Measurements from ENCODE around the gene OR5T2.

The OR5T2 gene

GRCh38 chr11:56197367-56197766, 36.7 kb downstream of the OR5T2 start:
- DNase-seq (ENCODE audit: low read depth), result no peak
- H3K4me3 ChIP-seq (replicated peaks; ENCODE audit: low read depth, low read length), result no peak overlapping the region
- TF ChIP-seq CTCF (IDR thresholded peaks at IDR 0.05; ENCODE audit: low read length, missing control alignments), result no peak

- H3K4me3 ChIP-seq (replicated peaks; ENCODE audit: low read depth, low read length), result no peak overlapping the region
- no peak for TF ChIP-seq CTCF (IDR thresholded peaks at IDR 0.05; ENCODE audit: low read length, missing control alignments)
- no peak for DNase-seq (ENCODE audit: low read depth)
Observed at GRCh38 chr11:56196705-56197104, 37.4 kb downstream of the OR5T2 start.

- no peak for TF ChIP-seq CTCF (IDR thresholded peaks at IDR 0.05; ENCODE audit: low read length, missing control alignments)
- no peak overlapping the region for H3K4me3 ChIP-seq (replicated peaks; ENCODE audit: low read depth, low read length)
- DNase-seq (ENCODE audit: low read depth), result no peak
Observed at GRCh38 chr11:56188602-56189001, 45.5 kb downstream of the OR5T2 start.

GRCh38 chr11:56183459-56183858, 50.6 kb downstream of the OR5T2 start:
- H3K4me3 ChIP-seq (replicated peaks; ENCODE audit: low read depth, low read length), result no peak overlapping the region
- no peak for DNase-seq (ENCODE audit: low read depth)
- TF ChIP-seq CTCF (IDR thresholded peaks at IDR 0.05; ENCODE audit: low read length, missing control alignments), result no peak
